Osteocyte (in vitro differentiated cells): ENCODE data around the gene NFKBIA. TPM values are rescaled to one million over a fixed set of nuclear protein-coding genes. Genes with fewer than 3 reads are reported as not detected.

Source experiments
- DNase-seq: peaks from one replicate; pipeline ENCODE4 v3.0.0; 2021; ENCODE audit warnings: mixed read lengths; ENCODE audit not compliant: unreplicated experiment; ENCODE audit errors: extremely low spot score
- H3K27ac Mint-ChIP-seq: one replicate; pipeline ENCODE4 v1.8.0; 2021; ENCODE audit warnings: mild to moderate bottlenecking, mixed read lengths; ENCODE audit not compliant: unreplicated experiment
- H3K27me3 Mint-ChIP-seq: one replicate; pipeline ENCODE4 v1.8.0; 2021; ENCODE audit warnings: mixed read lengths; ENCODE audit not compliant: unreplicated experiment
- H3K36me3 Mint-ChIP-seq: one replicate; pipeline ENCODE4 v1.8.0; 2021; ENCODE audit warnings: mixed read lengths; ENCODE audit not compliant: unreplicated experiment
- H3K4me1 Mint-ChIP-seq: one replicate; pipeline ENCODE4 v1.8.0; 2021; ENCODE audit warnings: mixed read lengths; ENCODE audit not compliant: unreplicated experiment
- H3K4me3 Mint-ChIP-seq: one replicate; pipeline ENCODE4 v1.8.0; 2021; ENCODE audit warnings: mild to moderate bottlenecking, moderate library complexity, mixed read lengths; ENCODE audit not compliant: unreplicated experiment
- H3K9me3 Mint-ChIP-seq: one replicate; pipeline ENCODE4 v1.8.0; 2021; ENCODE audit warnings: mixed read lengths; ENCODE audit not compliant: unreplicated experiment
- CTCF ChIP-seq: fragments of 200-600 bp; sonication (generic); IDR thresholded peaks from 2 replicates; pipeline ENCODE4 v1.5.0; 2021; ENCODE audit warnings: antibody characterized with exemption, mild to moderate bottlenecking, moderate library complexity
- total RNA-seq: library from RNA; stranded (reverse); gene quantifications from 2 replicates; pipeline ENCODE4 v1.2.1, GENCODE V29; 2021

The NFKBIA gene
- total RNA-seq, 1 donor from 2014 or later = 58.9 TPM

DNA sequence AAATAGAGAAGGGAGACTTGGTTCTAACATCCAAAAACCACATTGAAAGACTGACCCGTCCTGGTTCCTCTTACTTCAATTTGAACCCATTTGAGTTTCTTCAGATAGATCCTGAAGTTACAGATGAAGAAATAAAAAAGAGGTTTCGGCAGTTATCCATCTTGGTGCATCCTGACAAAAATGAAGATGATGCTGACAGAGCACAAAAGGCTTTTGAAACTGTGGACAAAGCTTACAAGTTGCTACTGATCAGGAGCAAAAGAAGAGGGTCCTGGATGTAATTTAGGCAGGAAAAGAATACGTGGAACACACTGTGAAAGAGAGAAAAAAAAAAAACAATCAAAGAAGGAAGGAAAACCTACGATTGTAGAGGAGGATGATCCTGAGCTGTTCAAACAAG, 25.4 kb upstream of the NFKBIA start:
- Mint-ChIP-seq H3K4me3 (no peak overlapping the region), H3K27ac (no peak overlapping the region), H3K36me3 (no peaks in the 10 kb centered on the region), H3K27me3 (no peaks in the 10 kb centered on the region), H3K9me3 (no peaks in the 10 kb centered on the region), H3K4me1 (peaks cover 2% of the 10 kb centered on the region)
- no peak for TF ChIP-seq CTCF
- DNase-seq = no peak

DNA sequence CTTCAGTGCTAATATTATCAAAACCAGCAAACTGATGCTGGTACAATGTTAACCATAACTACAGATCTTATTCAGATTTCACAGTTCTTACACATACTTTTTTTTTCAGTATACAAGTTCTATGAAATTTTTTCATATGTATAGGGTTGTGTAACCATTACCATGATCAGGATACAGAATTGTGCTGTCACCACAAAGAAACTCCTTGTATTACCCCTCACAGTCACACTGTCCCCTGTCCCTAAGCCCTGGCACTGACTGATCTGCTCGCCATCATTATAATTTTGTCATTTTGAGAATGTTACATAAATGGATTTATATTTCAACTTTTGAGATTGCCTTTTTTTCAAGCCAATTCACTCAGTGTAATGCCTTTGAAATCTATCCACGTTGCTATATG, 21.3 kb upstream of the NFKBIA start:
- Mint-ChIP-seq H3K4me1 (peaks cover 4% of the 10 kb centered on the region), H3K27ac (no peak overlapping the region), H3K36me3 (no peaks in the 10 kb centered on the region), H3K4me3 (no peak overlapping the region), H3K27me3 (no peaks in the 10 kb centered on the region), H3K9me3 (no peaks in the 10 kb centered on the region)
- no peak for TF ChIP-seq CTCF
- DNase-seq = no peak

DNA sequence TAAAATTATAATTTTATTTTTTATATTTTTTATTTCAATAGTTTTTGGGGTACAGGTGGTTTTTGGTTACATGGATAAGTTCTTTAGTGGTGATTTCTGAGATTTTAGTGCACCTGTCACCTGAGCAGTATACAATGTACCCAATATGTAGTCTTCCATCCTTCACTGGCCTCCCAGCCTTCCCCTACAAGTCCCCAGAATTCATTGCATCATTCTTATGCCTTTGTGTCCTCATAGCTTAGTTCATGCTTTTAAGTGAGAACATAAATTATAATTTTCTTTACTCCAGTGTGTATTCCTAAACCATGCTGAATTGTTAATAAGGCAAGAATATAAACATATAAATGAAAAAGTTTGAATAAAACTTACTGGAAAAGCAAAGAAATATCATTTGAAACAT, 19.1 kb upstream of the NFKBIA start:
- H3K27ac Mint-ChIP-seq = no peak overlapping the region
- no peaks in the 10 kb centered on the region for H3K9me3 Mint-ChIP-seq
- peaks cover 17% of the 10 kb centered on the region for H3K4me1 Mint-ChIP-seq
- no peaks in the 10 kb centered on the region for H3K36me3 Mint-ChIP-seq
- H3K4me3 Mint-ChIP-seq = no peak overlapping the region
- no peak for DNase-seq
- no peaks in the 10 kb centered on the region for H3K27me3 Mint-ChIP-seq
- TF ChIP-seq CTCF = no peak

DNA sequence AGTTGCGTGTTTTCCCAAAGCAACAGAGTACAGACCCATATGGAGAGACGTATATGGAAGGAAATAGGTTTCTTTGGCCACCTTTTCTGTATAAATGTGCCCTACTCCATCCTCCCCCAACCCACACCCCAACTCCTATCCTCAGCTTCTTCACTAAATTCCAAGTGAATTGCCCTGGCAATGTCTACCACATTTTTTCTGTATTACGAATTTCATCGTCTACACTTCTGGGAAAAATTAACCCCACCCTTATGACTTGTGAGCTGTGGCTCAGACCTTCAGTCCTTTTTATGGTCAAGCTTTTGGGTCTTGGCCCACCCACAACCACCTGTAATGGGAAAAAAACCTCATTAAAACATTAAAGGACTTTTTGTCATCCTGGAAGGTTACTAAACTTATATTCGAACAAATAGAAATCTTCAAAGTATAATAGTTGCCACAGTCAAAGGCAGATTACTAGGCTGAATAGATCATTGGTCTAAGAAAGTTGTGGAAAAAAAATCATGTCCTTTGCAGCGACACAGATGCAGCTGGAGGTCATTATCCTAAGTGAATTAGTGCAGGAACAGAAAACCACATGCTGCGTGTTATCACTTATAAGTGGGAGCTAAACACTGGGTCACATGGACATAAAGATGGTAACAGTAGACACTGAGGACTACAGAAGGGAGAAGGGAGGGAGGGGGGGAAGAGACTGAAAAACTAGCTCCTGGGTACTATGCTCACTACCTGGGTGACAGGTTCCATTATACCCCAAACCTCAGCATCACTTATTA, 15.7 kb upstream of the NFKBIA start:
- H3K36me3 Mint-ChIP-seq = no peaks in the 10 kb centered on the region
- DNase-seq = no peak
- peaks cover 35% of the 10 kb centered on the region for H3K4me1 Mint-ChIP-seq
- H3K27me3 Mint-ChIP-seq = no peaks in the 10 kb centered on the region
- no peak for TF ChIP-seq CTCF
- no peaks in the 10 kb centered on the region for H3K9me3 Mint-ChIP-seq
- H3K4me3 Mint-ChIP-seq = no peak overlapping the region
- peak overlapping the region; percentile 41 for H3K27ac Mint-ChIP-seq

GRCh38 chr14:35419429-35419841, 14.9 kb upstream of the NFKBIA start:
- Mint-ChIP-seq H3K27ac (no peak overlapping the region), H3K4me1 (peaks cover 43% of the 10 kb centered on the region), H3K9me3 (no peaks in the 10 kb centered on the region), H3K36me3 (no peaks in the 10 kb centered on the region), H3K4me3 (no peak overlapping the region), H3K27me3 (no peaks in the 10 kb centered on the region)
- TF ChIP-seq CTCF = no peak
- no peak for DNase-seq
